ENCODE results near the gene RHNO1. TPM values are rescaled to one million over a fixed set of nuclear protein-coding genes. Genes with fewer than 3 reads are reported as not detected.

Gene RHNO1
- total and polyA plus RNA-seq, 4 donors = 11.0 to 19.0 (median 15.2) TPM

GRCh38 chr12:2912216-2912575 lies 35.2 kb downstream of the RHNO1 start:
- DNase-seq (no peak), ATAC-seq (ENCODE audit: insufficient read depth, low FRiP score) (no peak)
- TF ChIP-seq CTCF (IDR thresholded peaks at IDR 0.05; ENCODE audit: control extremely low read depth, extremely low read depth) = no peak
- Histone ChIP-seq H3K9me3 (ENCODE audit: control insufficient read depth in 4 of 4, insufficient read depth in 3 of 4, low read length in 3 of 4) (no peaks in the 10 kb centered on the region), H3K36me3 (ENCODE audit: control insufficient read depth in 4 of 4, insufficient read depth in 4 of 4, low read length in 4 of 4) (peaks cover 2 to 30% (median 6%) of the 10 kb centered on the region in 4 donors), H3K4me1 (ENCODE audit: control insufficient read depth in 5 of 5, insufficient read depth in 5 of 5, low read length in 5 of 5) (peaks cover 0 to 3% (median 0%) of the 10 kb centered on the region in 5 donors), H3K9ac (ENCODE audit: insufficient read depth in 1 of 2, low read length in 2 of 2) (no peak overlapping the region), H3K27ac (ENCODE audit: low read depth in 1 of 2, low read length in 1 of 2) (no peak overlapping the region), H3K27me3 (ENCODE audit: control insufficient read depth in 3 of 3, insufficient read depth in 3 of 3, low read length in 2 of 3) (no peaks in the 10 kb centered on the region), H3K4me3 (no peak overlapping the region)
- WGBS, 2 donors = 98% methylated on average over 3 of the region's 3 CpGs

GRCh38 chr12:2919249-2919648 lies 42.2 kb downstream of the RHNO1 start:
- Histone ChIP-seq H3K9ac (ENCODE audit: insufficient read depth in 1 of 2, low read length in 2 of 2) (no peak overlapping the region), H3K36me3 (ENCODE audit: control insufficient read depth in 4 of 4, insufficient read depth in 4 of 4, low read length in 4 of 4) (peaks cover 11 to 48% (median 20%) of the 10 kb centered on the region in 4 donors), H3K4me3 (no peak overlapping the region), H3K27ac (ENCODE audit: low read depth in 1 of 2, low read length in 1 of 2) (no peak overlapping the region), H3K27me3 (ENCODE audit: control insufficient read depth in 3 of 3, insufficient read depth in 3 of 3, low read length in 2 of 3) (no peaks in the 10 kb centered on the region), H3K9me3 (ENCODE audit: control insufficient read depth in 4 of 4, insufficient read depth in 3 of 4, low read length in 3 of 4) (no peaks in the 10 kb centered on the region), H3K4me1 (ENCODE audit: control insufficient read depth in 5 of 5, insufficient read depth in 5 of 5, low read length in 5 of 5) (no peaks in the 10 kb centered on the region)
- ATAC-seq (ENCODE audit: insufficient read depth, low FRiP score) (no peak), DNase-seq (no peak)
- no peak for TF ChIP-seq CTCF (IDR thresholded peaks at IDR 0.05; ENCODE audit: control extremely low read depth, extremely low read depth)
- 61 to 68% methylated on average over 2 of the region's 2 CpGs for WGBS, 2 donors

- Histone ChIP-seq H3K4me1 (ENCODE audit: control insufficient read depth in 5 of 5, insufficient read depth in 5 of 5, low read length in 5 of 5) (no peaks in the 10 kb centered on the region), H3K9me3 (ENCODE audit: control insufficient read depth in 4 of 4, insufficient read depth in 3 of 4, low read length in 3 of 4) (no peaks in the 10 kb centered on the region), H3K4me3 (no peak overlapping the region), H3K36me3 (ENCODE audit: control insufficient read depth in 4 of 4, insufficient read depth in 4 of 4, low read length in 4 of 4) (peaks cover 13 to 44% (median 26%) of the 10 kb centered on the region in 4 donors), H3K27ac (ENCODE audit: low read depth in 1 of 2, low read length in 1 of 2) (no peak overlapping the region), H3K27me3 (ENCODE audit: control insufficient read depth in 3 of 3, insufficient read depth in 3 of 3, low read length in 2 of 3) (no peaks in the 10 kb centered on the region), H3K9ac (ENCODE audit: insufficient read depth in 1 of 2, low read length in 2 of 2) (no peak overlapping the region)
- TF ChIP-seq CTCF (IDR thresholded peaks at IDR 0.05; ENCODE audit: control extremely low read depth, extremely low read depth) = no peak
- no peak for DNase-seq
- no peak for ATAC-seq (ENCODE audit: insufficient read depth, low FRiP score)
- 98% methylated on average over 2 of the region's 2 CpGs for WGBS, 2 donors
These were observed 45.3 kb downstream of the RHNO1 start for GRCh38 chr12:2922329-2922728.

GRCh38 chr12:2923057-2923456 lies 46.0 kb downstream of the RHNO1 start:
- no peaks in the 10 kb centered on the region for H3K4me1 ChIP-seq (ENCODE audit: control insufficient read depth in 5 of 5, insufficient read depth in 5 of 5, low read length in 5 of 5)
- H3K27ac ChIP-seq (ENCODE audit: low read depth in 1 of 2, low read length in 1 of 2) = no peak overlapping the region
- DNase-seq (no peak), ATAC-seq (ENCODE audit: insufficient read depth, low FRiP score) (no peak)
- peaks cover 13 to 48% (median 26%) of the 10 kb centered on the region in 4 donors for H3K36me3 ChIP-seq (ENCODE audit: control insufficient read depth in 4 of 4, insufficient read depth in 4 of 4, low read length in 4 of 4)
- 97 to 98% methylated on average over 9 of the region's 9 CpGs for WGBS, 2 donors
- H3K9me3 ChIP-seq (ENCODE audit: control insufficient read depth in 4 of 4, insufficient read depth in 3 of 4, low read length in 3 of 4) = no peaks in the 10 kb centered on the region
- no peak overlapping the region for H3K4me3 ChIP-seq
- no peak overlapping the region for H3K9ac ChIP-seq (ENCODE audit: insufficient read depth in 1 of 2, low read length in 2 of 2)
- no peak for TF ChIP-seq CTCF (IDR thresholded peaks at IDR 0.05; ENCODE audit: control extremely low read depth, extremely low read depth)
- H3K27me3 ChIP-seq (ENCODE audit: control insufficient read depth in 3 of 3, insufficient read depth in 3 of 3, low read length in 2 of 3) = no peaks in the 10 kb centered on the region

Data from lung (tissue), 12 donors.